Urothelium cell line (cell line): Measurements from ENCODE around the gene CASP3.
"Not testable (repeated sequence)": the region's sequence is repeated elsewhere in the genome, so short reads cannot be mapped to it uniquely, and the experiment has no call there.

Experiments
- DNase-seq: peaks from one replicate; pipeline ENCODE4 v3.0.0; 2011; ENCODE audit warnings: low spot score, mixed read lengths
- FAIRE-seq: peaks from 2 replicates; lab custom pipeline; 2011; peaks lifted over from hg19 to GRCh38; lab: Jason Lieb, UNC

CASP3 gene

DNA sequence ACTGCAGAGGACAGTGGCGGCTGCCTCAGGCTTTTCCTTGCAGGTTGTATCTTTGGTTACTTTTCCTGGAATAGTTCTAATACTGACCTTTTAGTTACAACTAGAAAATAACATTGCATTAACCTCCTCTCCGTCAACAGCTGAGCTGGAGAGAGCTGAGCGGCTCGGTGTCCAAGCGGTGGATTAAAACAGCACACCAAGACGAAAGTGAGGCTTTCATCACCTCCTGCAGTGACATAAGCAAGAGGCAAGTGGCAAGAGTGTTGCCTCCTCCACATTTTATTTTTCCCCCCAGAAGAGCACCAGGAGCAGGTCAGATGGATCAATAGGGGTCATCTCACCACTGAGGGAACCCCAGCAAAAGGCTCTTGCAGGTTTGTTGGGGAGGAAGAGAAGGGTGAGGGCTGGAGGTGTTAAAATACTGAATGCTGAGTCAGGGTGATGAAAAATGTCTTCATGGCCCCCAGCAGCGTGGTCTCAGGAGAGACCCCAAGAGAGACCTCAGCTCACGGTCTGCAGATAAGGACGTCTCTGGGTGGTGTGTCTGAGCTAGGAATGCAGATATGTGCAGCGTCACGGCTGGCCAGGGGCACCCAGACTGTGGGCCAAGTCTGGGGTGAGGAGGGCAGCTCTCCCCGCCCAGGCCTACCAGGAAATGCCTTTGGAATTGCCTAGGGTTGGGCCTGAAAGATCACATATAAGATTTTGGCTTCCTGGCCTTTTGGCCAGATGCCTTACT, 50.3 kb downstream of the CASP3 start:
- DNase-seq = no peak

DNA sequence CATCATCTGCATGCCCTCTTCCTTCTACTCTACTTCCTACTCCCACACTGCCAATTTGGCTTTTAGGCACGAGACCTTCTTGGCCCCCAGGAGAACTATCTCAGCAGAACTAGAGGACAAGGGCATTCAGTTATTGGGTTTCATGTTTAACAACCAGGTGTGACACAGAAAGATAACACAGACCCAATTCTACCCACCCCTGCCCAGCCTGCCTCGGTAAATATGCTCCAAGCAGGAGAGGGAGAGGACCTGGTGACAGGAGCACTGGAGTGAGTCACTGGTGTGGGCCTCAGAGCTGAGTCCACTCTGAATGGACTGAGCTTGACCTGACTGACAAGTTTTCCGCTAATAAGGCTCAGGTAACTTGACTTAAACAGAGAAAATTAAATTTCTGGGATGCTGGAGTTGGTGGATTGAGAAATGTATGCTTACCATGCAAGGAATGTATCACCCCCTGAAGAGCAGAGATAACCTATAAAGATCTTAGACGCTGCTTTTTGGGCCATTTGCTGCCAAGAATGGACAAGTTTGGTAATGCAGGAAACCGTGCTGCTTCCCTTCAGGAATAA, 52.5 kb downstream of the CASP3 start:
- FAIRE-seq = no peak

More for the DNA sequence above, 50.3 kb downstream of the CASP3 start:
- no peak for FAIRE-seq

GRCh38 chr4:184596044-184596616, 53.1 kb downstream of the CASP3 start:
- no peak for DNase-seq
- FAIRE-seq = no peak

More for the DNA sequence above, 52.5 kb downstream of the CASP3 start:
- DNase-seq = no peak

DNA sequence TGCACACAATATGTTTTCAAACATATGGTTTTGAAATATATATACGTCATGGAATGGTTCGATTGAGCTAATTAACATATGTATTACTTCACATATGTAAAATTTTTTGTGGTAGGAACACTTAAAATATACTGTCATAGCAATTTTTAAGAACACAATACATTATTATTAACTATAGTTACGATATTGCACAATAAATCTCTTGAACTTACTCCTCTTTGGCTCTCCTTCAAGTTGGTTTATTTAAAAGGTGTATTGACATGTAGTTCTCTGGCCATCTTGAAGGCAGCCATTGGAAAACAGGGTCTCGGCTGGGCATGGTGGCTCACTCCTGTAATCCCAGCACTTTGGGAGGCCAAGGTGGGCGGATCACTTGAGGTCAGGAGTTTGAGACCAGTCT, 53.8 kb downstream of the CASP3 start:
- FAIRE-seq = no peak
- DNase-seq = no peak

GRCh38 chr4:184593461-184593860, 55.8 kb downstream of the CASP3 start:
- FAIRE-seq = no peak
- no peak for DNase-seq

GRCh38 chr4:184591747-184592270, 57.4 kb downstream of the CASP3 start:
- DNase-seq, FAIRE-seq: not testable (repeated sequence)

- DNase-seq (no peak), FAIRE-seq (no peak)
These were observed 58.1 kb downstream of the CASP3 start for GRCh38 chr4:184591070-184591677.

GRCh38 chr4:184590196-184590595, 59.1 kb downstream of the CASP3 start:
- DNase-seq (no peak), FAIRE-seq (no peak)

- FAIRE-seq (no peak), DNase-seq (no peak)
These were observed 60.4 kb downstream of the CASP3 start for GRCh38 chr4:184588893-184589292.

DNA sequence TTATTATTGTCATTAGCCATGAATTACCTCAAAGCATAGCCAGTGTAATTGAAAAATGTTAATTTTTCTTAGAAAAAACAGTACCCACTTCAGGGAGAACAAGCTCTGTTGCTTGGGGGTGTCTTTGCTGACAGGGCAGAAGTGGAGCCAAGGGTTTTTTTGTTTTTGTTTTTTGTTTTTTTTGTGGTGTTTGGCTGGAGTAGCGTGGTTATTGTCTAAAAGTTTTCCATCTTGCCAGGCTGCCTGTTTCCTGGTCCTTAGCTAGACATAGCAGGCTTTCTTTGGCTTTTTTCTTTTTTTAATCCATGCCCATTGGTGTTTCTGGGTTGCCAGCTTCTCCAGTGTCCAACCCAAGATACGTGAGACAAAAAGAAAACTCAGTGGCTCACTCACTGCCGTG, 61.5 kb downstream of the CASP3 start:
- FAIRE-seq = no peak
- no peak for DNase-seq

DNA sequence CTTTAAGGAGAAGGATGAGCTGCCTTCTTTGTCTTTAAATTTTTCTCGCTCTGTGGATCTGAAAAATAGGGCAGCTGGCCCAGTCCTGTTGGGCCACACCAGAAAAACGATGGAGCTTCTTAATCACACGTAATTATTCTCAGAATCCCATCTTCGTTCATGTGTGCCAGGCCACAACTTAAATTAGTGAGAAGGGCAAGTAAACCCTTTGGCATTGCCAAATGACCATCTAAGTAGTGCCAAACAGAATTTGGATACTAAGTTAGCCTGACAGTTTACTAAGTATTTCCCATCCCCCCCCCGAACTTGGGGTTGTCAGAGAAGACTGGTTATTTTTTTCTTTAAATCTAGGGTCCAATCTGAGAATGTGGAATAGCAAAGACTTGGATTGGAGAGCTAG, 62.0 kb downstream of the CASP3 start:
- DNase-seq = no peak
- no peak for FAIRE-seq

DNA sequence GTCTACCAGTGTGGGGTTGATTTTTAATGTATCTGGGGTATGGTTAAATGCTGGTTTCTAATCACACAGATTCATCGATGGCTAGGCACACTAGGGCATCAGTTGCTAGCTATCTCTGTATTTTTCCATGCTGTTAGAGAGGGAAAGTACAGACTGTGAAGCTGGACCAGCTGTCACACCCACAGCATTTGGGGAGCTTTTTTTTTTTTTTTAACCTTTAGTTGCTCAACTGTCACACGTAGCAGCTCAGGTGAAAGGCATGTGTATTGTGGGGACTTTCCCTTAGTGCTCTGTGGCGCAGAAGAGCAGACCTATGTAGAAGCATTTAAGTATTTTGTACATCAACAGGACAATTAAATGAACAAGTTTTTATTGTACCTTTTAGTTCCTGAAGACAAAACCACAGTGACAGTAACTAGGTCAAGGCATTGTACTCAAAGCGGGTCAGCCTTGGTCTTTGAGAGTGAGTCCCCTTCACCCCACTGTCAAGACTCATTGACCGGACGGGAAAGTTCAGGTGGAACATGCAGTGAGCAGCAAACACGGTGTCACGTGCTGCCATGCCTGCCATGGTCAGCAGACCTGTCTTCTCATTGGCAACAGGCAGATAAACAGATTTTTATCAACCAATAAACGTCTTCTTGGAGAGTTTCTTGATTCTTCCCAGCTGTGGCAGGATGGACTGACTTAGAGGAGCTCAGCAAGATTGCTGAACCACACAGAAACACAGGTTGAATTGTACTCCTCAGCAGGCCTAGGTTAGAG, 65.3 kb downstream of the CASP3 start:
- FAIRE-seq (no peak), DNase-seq (no peak)
